HG03442 (cell line): ENCODE results near the gene FNDC5.

ENCODE experiments used
- ATAC-seq: cut with Tn5 transposase; IDR thresholded peaks from one replicate; pipeline ENCODE4 v1.9.1; 2021; ENCODE audit warnings: mild to moderate bottlenecking, moderate library complexity; ENCODE audit not compliant: unreplicated experiment

FNDC5 gene

DNA sequence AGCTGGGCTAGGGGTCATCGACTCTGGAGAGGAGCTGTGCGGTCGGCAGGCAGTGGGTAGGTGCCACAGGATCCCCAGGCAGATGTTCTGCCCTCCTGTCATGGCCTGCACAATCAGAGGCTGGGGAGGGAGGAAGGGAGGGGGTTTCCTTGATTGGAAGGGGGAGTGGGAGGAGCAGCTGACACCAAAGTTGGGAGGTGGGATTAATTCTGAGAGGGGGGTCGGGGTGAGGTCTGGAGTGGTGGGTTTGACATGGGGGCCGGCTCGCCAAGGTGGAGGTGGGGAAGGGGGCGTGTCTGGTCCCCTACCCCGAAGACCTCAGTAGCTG, 14.9 kb upstream of the FNDC5 start:
- no peak for ATAC-seq

DNA sequence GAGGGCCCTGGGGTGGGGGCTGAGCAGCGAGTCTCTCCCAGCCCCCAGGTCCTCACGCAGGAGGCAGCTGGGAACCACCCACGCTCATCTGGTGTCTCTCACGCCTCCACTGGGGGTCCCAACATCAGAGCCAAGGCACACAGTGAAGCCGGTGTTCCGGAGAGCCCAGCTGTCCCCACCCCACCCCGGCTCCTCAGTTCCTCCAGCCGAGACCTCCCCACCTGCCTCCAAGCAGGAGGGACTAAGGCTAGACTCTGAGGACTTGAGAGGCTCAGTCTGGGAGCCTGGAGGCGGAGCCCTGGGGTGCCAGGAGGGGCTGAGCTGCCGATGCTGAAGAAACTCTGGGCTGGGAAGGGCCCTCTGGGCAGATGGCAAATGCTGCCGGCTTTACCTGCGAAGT, 14.0 kb upstream of the FNDC5 start:
- ATAC-seq, result no peak

DNA sequence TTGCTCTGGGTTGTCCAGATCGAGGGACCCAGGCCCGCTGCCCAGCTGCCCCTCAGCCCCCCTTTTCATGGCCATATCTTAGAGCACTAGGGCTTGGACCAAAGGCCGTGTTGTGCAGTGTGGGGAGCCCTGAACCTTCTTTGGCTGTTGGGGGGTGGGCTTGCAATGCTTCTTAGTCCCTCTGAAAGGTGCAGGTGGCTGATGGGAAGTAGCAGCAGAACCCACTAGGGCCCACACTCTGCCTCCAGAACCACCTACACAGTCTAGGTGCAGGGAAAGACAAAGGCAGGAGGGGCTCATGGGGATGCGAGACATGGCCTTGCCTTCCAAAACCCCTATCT, 13.3 kb upstream of the FNDC5 start:
- no peak for ATAC-seq

DNA sequence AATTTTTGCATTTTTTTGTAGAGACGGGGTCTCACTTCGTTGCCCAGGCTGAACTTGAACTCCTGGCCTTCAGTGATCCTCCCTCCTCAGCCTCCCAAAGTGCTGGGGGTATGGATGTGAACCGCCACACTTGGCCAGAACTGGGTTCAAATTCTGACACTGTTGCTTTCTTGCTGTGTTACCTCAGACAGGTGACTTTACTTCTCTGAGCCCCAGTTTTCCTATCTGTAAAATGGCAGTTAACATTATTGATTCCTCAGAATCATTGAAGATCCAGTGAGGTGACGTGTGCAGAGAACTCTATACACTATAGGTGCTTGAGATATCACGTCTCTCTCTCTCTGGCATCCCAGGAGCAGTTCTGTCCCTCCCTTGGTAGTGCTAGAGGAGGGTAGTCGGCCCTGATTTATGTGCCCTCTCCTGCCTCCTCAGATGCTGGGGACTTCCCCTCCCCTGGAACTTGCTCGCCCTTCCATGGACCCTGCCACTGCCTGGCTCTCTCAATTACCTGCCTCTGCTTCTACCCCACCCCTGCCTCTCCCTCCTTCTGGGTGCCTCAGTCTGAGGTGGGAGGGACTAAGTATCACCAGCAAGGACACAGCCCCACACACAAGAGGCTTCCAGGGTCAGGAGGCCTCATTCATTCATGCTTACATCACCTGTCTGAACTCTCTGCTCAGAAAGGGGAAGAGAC, 12.8 kb upstream of the FNDC5 start:
- no peak for ATAC-seq

DNA sequence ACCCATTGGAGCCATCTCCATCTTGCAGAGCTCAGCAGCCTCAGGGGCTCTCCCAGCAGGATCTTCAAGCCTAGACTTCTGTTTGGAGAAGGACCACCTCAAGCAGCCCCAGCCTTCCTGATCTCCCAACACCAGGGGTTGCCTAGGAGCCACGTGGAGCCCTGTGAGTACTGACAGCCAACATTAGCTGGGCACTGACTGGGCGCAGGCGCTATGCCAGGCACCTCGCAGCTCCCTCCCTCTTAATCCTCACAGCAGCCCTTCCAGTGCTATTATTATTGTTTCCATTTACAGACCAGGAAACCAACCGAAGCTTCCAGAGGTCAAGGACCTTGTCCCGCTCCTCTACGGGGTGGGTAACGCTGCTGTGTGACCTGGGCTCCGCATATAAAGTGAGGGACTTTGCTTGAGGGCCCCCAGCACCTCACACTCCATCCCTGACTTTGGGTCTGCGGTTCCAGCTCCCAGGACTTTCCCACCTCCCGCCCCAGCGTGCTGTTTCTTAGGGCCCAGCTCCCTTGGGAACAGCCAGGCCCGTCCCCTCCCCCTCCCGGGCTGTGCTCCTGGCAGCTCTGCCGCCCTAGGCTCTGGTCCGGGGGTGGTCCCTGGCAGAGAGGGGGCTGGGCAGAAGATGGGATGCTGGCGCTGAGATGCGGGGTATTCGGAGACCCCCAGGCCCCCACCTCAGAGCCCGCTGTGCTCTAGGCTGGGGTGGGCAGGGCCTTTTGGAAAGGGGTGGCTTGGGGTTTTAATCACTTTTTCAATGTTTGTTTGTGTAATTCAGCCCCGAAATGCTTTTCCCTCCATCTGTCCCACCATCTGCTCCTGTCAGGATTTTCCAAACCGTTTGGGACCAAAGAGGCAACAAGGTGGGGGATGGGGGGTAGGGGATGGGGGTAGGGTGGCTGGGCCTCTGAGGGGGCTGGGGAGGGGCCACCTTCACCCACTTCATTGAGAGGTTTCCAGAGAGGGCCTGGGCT, 11.4 kb upstream of the FNDC5 start:
- no peak for ATAC-seq

DNA sequence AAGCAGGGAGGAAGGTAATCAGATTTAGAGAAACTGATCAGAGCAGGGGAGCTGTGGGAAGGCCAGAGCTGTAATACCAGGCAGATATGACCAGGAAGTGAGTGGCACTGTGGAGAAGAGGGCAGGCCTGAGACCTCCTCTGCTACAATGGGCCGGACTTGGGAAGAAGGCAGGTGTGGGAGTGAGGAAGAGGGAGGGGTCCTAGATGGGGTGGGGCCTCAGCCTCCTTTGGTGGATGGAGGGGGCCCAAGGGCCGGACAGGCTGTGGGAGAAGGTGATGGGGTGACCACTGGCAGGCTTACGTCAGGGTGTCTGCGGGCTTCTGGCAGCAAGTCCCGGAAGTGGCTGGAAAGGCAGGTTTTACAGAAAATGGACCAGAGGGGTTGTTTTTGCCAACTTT, 10.6 kb upstream of the FNDC5 start:
- no peak for ATAC-seq

DNA sequence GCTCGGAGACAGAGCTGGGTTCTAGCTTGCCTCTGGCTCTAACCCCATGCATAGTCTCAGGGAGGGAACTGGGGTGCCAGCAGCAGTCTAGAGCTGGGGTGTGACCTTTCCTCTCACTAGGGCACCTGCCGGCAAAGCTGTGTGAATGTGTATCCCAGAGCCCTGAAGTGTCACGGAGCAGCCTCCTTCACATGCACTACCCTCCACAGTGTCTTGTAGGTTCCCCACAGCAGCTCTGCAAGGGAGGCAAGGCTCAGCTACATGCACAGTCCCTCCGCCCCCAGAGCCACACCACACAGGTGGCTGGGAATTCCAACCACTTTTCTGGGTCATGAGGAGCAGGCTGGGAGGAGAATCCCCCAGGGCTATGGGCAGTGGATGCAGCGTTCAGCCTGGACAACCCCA, 7.9 kb upstream of the FNDC5 start:
- no peak for ATAC-seq

DNA sequence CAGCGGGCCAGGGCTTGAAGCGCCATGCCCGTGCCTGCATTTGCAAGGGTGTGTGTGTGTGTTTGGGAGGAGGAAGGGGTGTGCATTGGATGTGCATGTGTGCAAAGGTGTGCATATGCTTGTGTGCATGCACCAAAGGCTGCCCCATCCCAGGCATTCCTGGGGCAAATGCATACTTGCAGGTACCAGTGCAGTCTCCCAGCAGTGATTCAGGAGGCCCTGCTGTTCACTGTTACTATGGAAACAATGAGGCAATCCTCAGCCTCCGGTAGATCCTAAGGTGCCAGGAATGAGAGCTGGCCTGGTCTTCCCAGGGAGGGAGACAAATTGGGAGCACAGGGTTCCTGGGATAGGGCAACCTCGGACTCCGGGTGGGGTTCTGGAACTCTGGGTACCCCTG, 7.5 kb upstream of the FNDC5 start:
- ATAC-seq, result no peak

DNA sequence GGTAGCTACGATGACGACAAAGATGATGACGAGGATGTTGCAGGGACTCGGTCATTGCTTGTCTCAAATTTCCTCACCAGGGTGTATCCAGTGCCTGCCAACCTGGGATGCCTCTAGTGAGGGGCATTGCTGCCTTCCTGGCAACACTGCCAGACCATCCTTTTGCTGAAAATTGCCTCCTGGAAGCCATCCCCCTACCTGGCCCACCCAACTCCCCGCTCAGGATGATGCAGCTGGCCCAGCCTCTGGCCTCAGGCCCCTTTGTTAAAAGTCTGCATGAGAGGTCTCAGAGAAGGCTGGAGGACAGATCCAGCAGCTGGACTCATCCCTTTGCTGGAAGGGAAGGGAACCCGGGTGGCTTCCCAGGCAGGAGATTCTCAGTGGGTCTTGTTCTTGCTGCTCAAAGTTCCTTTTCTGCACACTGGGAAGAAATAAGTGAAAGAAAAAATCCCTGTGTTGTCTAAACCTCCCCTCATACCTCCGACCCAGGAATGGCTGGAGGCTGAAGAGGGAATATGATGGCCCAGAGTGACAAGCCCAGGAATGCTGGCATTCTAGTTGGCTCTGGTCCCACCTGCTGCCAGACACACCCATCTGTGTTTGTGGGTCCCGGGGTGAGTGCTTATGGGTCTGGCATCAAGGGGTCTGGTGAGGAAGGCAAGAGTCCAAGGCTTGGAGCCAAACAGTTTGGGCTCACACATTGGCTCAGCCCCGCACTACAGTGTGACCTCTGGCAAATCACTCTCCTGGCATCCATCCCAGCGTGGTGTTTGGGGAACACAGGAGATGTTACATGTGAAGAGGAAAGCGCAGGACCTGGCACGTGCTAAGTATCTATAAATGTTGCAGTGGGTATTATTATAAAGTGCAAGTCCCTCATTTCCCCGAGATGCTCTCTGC, 6.7 kb upstream of the FNDC5 start:
- no peak for ATAC-seq

DNA sequence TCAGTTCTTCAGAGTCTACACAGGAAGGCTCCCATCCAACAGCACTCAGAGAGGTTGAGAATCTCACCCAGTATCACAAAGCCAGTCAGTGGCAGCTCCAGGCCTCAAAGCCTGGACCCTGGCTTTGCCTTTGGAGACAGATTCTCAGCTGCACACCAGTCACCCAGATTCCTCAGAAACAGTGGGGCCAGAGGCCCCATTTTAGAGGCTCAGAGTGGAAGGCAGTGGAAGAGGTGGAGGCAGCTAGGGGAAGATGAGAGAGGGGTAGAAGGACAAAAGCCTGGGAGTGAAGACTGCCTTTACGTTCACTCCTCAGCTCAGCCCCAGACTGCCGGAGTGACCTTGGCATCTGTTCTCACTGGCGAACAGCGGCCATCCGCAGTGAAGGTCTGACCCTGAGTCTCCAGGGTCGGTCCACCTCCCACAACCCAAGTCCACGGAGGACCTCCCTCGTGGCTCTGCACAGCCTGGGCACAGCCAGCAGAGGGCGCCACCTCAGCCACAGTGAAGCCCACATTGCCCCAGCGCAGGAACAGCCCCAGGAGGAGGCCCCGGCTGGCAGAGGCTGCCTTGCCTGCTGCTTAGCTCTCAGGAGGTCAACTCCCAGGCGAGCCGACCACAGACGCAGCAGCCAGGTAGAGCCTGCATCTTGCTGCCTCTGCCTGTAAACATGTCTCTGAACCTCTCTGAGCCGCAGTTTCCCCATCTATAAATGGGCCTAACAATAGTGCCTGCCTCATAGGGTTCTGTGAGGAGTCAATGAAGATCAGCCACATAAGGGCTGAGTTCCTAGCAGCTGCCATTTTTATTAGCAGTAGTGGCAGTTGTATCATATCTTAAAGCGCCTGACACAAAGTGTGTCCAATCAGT, 5.9 kb upstream of the FNDC5 start:
- ATAC-seq, result peak; percentile 43

DNA sequence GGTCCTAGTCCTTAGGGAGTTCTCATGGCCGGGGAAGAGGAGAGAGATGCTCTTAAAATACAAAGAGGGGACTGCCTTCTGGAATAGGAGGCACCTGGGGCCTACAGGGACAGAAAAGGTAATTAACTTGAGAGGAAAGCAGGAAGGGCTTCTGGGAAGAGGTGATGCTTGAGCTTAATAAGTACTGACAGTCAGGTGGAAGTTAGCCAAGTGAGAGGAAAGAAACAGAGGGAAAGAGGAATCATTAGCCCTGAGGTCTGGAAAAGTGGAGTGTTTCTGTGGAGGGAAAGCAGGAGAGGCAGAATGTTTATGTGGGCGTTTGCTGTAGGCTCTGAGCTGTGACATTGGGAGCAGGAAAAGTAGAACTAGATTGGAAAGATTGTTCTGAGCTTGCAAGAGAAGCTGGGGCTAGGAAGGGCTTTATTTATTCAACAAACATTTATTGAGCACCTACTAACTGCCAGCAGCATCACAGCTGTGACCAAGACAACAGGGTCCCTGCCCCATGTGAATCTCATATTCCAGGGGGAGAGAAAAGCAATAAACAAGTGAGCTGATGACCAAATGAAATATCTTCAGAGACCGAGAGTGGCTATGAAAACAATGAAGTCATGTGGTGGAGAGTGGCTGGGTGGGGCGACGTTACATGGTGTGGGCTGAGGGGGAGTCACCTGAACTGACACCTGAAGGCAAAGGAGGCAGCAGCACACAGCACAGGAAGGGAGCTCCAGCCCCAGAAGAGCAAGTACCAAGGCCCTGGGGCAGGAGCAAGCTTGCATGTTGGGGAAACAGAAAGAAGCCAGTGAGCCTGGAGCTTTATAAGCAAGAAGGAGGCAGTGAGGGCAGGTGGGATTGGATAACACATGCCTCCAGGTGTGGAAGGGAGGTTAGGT, 4.4 kb upstream of the FNDC5 start:
- no peak for ATAC-seq

DNA sequence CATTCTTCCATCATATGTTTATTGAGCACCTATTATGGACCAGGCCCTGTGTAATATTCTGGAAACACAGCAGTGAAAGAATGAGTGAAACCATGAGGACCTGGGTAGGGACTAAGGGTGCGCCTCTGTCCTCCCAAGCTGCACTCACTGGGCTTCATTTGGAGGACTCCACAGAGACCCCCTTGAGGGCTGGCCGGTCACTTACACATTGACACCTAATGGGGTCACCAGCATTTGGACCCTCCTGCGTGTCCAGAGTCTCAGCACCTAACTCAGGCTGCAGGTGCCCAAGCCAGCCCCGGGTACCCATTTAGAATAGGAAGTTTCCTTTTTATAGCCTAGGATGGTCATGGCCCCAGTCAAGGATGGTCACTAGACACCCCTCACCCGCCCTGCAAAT, 2.8 kb upstream of the FNDC5 start:
- ATAC-seq, result no peak

DNA sequence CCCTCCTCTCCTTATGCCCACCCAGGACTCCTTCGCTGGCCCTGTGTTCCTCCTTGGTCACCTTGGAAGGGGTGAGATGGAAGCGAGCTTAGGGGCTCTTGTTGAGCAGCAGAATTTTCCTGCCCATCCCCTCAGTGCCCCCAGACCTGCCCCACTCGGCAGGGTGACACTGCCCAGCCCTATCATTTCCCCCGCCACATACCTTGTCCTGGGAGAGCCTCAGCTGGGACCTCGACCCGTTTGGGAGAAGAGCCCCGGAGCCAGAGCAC, 1.4 kb upstream of the FNDC5 start:
- no peak for ATAC-seq

DNA sequence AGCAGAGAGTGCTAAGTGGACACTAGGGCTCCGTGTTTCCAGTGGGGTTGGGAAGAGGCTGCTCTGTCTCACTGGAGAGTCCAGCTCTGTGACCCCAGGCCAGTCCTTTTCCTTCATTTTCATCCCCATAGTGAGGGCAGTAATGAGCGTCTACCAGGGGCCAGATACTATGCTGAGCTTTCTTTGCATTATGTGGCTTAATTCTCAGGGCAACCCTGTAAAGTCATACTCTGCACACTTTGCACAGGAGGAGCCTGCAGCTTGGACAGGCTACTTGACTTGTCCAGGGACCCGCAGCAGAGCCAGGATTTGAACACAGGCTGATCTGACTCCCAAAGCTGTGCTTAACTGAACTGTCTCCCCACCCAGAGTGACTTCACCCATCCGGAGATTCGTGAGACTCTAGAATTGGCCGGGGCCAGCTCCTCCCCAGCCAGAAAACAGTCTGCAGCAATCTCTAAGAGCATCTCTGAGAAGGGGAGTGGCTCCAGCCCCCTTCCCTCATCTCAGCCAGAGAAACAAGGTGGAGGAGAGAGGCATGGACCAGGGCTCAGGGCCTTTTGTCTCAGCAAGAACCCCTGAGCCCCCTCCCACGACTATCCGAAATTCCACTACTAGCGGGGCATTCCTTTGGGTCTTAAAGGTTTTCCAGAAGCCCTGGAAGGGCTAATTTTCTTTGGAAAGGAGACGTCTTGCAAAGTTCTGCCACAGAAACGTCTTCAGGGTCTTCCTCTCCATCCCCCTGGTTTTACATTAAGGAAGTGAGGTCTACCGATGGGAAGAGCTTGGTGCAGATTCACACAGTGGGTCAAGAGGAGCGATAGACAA, 866 bp upstream of the FNDC5 start:
- ATAC-seq, result no peak

DNA sequence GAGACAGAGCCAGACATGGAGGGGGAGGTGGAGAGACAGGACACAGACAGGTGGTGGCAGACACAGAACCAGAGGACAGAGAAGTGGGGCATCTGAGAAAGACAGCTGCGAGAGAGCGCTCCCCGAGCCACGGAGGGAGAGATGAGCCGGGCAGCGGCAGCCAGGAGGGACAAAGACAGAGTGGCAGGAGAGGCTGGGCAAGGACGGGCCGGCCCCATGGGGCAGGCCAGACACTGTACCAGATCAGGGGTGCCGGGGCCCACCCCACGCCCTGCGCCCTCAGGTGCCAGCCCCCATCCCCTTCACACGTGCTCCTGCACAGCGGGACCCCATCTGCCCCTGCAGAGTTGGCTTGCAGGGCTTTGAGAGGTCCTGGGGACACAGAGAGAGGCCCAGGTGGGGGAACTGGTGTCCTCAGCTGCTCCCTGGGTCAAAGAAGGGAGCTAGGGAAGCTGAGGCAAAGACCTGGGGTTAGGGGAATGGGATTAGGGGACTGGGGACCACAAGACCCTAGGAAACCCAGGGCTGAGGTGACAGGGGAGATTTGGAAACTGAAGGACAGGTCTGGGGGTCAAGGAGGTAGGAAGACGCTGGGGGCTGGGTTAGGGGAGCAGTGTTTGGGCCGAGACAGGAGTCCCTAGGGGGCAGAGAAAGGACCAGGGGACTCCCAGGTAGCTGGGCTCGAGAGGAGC, 643 bp downstream of the FNDC5 start:
- no peak for ATAC-seq

DNA sequence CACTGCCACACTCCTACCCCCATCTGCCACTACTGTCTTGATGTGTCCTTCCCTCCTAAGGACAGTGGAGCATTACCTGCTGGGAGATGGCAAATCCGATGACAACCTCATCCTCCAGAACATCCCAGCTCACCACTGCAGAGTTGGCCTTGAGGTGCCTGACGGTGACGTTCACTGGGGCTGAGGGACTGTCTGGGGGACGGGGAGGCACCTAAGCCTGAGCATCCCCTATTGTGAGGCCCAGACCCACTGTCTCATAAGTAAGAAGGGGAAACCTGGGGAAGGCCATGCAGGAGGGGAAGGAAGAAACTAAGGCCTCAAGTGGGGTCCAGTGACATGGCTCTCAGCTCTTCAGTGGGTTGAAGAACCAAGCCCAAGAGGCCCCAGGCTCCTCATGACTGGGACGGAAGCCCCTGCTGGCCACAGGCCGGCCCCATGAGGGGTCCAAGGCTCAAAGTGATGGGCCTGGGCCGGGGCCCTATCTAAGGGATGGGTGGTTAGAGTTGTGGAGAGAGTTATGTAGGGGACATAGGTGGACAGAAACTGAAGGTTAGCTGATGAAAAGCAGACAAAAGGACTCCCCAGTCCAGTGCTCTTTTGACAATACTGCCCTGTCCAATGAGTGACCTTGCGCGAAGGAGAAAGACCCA, 1.8 kb downstream of the FNDC5 start:
- ATAC-seq, result no peak

DNA sequence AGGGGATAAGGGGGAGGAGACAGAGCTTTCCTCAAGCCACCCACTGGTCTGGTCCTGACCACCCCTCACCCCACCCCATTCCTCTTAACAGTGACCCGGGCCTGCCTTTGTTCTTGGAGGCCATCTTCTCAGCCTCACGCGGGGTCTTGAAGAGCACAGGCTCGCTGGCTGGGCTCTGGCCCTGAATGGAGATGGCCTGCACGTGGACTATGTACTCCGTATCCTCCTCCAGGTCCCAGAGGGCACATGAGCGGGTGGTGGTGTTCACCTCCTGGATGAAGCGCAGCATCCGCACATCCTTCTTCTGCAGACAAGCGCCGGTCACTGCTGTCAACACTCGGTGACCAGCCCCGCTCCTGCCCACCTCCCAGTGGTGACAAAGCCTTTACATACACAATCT, 2.6 kb downstream of the FNDC5 start:
- ATAC-seq, result no peak

DNA sequence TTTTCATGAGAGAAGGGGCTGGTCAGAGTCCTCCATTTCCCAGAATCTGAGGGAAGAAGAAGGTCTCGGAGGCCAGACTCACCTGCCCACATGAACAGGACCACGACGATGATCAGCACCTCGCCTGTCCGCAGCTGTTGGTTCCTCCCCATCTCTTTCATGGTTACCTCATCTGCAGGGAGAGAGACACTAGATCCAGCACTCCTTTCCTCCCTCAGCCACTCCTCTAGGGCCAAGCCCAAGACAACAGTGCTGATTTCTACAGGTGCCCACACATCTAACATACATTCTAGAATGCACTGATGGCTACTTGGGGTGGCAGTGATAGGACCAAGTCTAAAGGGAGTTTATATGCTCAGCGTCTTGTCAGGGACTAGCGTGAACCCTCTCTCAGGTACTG, 3.0 kb downstream of the FNDC5 start:
- ATAC-seq, result no peak
